HG03066 (cell line): ENCODE measurements around the gene OR2V2.
"Not testable (repeated sequence)": the region's sequence is repeated elsewhere in the genome, so short reads cannot be mapped to it uniquely, and the experiment has no call there.

ENCODE experiments used
- ATAC-seq: cut with Tn5 transposase; IDR thresholded peaks from one replicate; pipeline ENCODE4 v1.9.1; 2021; ENCODE audit warnings: low read depth; ENCODE audit not compliant: unreplicated experiment

Gene OR2V2, protein sequence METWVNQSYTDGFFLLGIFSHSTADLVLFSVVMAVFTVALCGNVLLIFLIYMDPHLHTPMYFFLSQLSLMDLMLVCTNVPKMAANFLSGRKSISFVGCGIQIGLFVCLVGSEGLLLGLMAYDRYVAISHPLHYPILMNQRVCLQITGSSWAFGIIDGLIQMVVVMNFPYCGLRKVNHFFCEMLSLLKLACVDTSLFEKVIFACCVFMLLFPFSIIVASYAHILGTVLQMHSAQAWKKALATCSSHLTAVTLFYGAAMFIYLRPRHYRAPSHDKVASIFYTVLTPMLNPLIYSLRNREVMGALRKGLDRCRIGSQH

DNA sequence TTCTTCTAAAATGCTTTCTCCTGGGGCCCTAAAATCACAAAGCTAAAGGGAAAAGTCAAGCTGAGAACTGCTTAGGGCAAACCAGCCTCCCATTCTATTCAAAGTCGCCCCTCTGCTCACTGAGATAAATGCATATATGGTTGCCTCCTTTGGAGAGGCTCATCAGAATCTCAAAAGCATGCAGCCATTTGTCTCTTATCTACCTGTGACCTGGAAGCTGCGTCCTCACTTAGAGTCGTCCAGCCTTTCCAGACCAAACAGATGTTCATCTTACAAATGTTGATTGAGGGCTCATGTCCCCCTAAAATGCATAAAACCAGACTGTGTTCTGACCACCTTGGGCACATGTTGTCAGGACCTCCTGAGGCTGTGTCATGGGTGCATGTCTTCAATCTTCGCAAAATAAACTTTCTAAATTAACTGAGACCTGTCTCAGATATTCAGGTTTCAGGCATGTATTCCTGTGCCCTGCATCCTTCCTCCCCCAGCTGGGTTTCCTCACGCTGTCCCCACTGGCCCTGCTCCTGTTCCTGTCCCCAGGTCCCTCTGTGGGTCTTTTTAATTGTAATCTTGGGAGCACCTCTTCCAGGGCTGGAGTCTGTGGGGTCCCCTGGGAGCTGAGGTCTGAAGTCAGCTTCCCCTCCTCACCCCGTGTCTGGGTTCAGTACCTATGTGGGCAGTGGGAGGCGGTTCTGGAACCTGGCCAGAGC is at the start of gene OR2V2:
TSS of gene OR2V2 (plus strand) at position 660 of the 710 bp plus-strand sequence. CDS start 7,357 bp downstream, outside the sequence.
- ATAC-seq = not testable (repeated sequence)

DNA sequence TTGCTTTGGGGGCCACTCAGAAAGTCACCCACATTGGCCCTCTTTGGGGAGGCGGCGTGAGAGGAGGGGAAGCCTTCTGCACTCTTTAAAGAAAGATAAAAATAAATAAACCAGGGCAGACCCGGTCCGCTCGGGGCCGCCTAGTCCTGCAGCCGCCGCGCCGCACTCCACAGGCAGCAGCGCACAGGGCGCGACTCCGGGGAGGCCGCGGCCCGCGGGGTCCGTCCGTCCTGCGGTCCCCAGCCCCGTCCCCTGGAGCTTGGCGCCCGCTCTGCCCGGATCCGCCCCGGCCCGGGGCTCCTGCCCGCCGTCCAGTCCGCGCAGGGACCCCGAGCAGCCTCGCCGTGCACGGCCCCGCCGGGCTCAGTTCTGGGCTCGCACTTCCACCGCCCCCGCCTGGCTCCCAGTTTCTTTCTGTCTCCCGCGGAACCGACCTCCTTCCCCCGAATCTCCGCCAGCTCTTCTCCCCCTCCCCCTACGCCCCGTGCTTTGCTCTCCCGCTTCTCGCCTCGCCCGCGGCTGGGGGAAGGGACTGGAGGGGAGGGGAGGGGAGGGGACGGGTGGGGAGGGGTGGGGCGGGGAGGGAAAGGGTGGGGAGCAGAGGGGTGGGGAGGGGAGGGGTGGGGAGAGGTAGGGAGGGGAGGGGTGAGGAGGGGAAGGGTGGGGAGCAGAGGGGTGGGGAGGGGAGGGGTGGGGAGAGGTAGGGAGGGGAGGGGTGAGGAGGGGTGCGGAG is 49.5 kb upstream of the OR2V2 start:
- not testable (repeated sequence) for ATAC-seq

- no peak for ATAC-seq
Observed at GRCh38 chr5:181098762-181099601, 48.4 kb upstream of the OR2V2 start.

- no peak for ATAC-seq
Observed at GRCh38 chr5:181099602-181100086, 47.7 kb upstream of the OR2V2 start.

DNA sequence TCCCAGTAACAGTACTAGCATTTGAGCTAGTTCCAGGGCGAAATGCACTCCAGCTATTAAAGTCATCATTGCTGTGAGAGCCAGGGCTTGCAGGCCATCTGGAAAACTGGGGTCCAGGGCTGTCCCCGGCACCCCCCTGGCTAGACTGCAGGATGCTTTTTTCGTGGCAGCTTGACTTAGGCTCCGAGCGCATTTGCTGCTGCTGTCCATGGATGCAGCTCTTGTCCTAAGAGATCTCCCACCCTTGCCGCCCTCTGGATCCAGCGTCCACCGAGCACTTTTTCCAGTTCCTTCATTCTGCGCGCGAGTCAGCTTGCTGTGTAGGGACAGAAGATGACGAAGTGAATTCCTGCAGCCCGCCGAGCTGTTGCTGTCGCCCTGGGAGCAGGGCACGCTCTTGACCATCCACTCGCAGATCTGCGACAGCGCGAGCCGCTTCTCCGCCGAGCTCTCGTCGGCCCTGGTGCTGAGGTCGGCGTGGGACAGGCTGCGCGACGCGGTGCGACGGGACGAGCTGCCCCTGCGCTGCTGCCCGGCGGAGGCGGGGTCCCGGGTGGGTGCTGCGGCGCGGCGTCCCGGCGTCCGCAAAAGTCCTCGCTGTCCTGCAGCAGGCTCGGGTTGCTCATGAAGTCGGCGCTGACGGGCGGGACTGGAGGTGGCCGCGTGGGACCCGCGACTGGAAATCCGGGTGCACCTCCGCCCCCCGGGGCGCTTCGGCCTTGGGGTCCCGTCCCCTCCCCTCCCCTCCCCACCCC is 47.1 kb upstream of the OR2V2 start:
- ATAC-seq = no peak

GRCh38 chr5:181101030-181101641 is 46.2 kb upstream of the OR2V2 start:
- not testable (repeated sequence) for ATAC-seq

- not testable (repeated sequence) for ATAC-seq
Observed at GRCh38 chr5:181101930-181102674, 45.3 kb upstream of the OR2V2 start.

- not testable (repeated sequence) for ATAC-seq
Observed at GRCh38 chr5:181104259-181104568, 43.2 kb upstream of the OR2V2 start.

DNA sequence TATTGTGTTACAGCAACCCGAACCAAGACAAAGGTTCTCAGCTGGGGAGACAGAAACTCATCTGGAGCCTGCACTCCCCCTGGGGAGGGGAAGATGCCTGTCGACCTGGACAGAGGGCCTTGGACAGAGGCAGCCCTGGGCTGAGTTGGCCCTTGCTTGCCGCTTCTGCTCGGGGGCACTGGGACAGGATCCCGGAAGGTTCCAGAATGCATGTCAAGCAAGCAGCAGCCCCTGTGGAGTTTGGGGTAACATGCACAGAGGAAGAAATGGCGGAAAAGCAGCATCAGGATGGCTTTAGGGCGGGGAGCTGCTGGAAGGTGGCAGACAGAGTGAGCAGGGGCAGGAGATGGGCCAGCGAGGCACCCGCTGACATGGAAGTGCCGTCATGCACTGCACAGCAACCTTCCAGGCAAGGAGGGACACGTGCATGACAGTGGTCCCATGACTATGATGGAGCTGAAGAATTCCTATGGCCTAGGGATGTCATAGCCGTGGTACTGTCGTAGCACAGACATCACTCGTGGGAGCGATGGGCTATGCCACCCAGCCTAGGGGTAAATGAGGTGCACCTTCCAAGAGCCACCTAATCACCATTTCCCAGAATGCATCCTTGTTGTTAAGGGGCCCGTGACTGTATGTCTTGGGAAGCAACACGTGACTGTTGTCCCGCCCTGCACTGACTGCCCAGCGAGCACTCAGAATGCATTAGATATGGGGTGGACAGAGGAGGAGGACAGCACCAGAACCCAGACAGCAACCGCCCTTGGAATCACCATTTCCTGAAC is 42.6 kb upstream of the OR2V2 start:
- ATAC-seq = not testable (repeated sequence)

DNA sequence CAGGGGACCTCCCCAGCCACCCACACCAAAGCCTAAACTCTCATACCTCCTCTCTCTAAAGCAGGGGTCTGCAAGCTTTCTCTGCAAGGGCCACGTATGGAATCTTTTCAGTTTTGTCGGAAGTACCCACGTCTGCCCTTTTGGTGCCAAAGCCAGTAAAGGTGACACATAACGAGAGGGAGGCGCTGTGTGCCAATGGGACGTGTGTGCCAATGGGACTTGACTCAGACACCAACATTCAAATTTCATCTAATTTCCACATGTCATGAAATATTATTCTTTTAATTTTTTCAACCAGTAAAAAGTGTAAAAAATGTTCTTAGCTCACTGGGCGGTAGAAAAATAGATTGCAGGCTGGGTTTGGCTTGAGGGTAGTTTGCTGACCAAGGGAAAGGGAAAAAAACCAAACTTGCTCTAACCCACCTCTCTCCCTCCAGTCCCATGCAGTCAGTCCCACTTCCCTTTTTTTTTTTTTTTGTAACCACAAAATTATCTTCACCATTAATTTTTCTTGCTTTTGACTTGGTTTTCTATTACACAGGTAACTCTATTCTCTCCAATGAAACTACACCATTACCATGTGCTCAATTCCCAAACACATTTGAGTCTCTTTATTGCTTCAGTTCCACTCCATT is 41.9 kb upstream of the OR2V2 start:
- ATAC-seq = no peak

DNA sequence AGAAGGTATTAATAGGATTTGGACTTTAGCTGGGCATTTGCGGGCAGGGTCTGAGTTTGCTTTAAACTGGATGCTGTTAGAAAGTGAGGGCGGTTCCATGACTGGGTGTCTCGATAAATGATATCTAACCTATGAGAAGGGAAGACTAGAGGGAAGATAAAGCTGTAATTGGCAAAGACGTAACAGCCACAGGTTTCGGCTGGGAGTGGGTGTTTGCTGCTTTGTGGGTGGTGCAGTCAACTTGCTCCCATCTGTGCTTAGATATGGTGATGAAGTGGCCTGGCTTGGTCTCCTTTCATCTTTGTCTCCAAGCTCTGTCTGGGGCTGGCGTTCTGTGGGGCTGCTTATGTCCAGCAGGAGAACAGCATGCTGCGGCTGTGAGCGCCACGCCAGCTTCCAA is 39.7 kb upstream of the OR2V2 start:
- no peak for ATAC-seq

DNA sequence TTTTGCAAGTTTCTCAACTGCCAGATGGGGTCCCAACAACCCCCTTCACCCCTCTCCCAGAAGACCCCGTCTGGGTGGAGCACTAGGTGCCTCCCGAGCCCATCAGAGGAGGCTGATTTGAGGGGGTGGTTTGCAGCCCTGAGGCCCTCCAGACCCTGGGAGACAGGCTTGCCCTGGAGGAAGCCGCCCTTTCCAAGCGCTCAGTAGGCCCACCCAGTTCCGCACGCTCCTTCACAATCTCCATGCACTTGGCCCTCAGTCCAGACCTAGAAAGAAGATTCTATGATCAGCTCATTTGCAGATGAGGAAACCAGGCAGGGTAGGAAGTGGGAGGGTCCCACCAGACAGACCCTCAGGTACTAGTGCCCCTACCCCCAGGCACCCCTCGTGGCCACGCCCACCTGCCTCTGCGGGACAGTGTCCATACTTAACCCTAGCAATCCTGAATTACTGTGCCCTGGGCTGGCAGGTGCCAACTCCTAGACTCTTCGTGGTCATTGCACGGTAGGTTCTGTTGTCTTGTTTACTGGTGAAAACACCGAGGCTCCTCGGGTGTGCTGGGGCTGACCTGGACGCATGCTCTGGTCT is 38.7 kb upstream of the OR2V2 start:
- no peak for ATAC-seq

- ATAC-seq = no peak
Observed at GRCh38 chr5:181109489-181110013, 37.8 kb upstream of the OR2V2 start.

- ATAC-seq = no peak
Observed at GRCh38 chr5:181111010-181111409, 36.4 kb upstream of the OR2V2 start.

DNA sequence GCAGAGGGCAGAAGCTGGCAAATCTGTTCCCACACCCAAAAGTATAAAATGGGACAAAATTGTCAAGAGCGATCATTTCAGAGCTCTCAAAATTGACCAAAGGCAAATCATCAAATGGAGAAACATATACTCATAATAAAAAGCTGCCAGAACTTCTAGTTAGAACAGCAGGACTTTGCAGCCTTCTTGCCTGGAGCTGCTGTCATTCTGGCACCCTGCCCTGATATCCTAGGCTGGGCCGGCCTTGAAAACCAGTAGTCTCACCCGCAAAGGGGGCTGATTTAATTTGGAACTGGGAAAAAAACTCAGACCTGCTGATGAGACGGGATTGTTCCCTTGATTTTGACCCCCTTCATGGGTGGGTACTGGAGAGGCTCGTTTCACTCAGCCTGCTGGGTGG is 34.9 kb upstream of the OR2V2 start:
- ATAC-seq = no peak

DNA sequence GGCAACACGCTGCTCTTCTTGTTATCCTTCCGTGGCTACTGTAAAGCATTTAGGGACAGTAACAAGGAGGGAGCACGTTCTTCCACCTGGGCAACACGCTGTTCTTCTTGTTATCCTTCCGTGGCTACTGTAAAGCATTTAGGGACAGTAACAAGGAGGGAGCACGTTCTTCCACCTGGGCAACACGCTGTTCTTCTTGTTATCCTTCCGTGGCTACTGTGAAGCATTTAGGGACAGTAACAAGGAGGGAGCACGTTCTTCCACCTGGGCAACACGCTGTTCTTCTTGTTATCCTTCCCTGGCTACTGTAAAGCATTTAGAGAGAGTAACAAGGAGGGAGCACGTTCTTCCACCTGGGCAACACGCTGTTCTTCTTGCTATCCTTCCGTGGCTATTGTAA is 33.8 kb upstream of the OR2V2 start:
- ATAC-seq = not testable (repeated sequence)
